NCI-H1092 treated with DMSO at 0.1 percent for 48 hours (cell line): ENCODE data around the gene VWA8.

ENCODE experiments used
- DNase-seq: peaks from one replicate; lab custom pipeline; 2025; lab: John Stamatoyannopoulos, UW

VWA8 gene

DNA sequence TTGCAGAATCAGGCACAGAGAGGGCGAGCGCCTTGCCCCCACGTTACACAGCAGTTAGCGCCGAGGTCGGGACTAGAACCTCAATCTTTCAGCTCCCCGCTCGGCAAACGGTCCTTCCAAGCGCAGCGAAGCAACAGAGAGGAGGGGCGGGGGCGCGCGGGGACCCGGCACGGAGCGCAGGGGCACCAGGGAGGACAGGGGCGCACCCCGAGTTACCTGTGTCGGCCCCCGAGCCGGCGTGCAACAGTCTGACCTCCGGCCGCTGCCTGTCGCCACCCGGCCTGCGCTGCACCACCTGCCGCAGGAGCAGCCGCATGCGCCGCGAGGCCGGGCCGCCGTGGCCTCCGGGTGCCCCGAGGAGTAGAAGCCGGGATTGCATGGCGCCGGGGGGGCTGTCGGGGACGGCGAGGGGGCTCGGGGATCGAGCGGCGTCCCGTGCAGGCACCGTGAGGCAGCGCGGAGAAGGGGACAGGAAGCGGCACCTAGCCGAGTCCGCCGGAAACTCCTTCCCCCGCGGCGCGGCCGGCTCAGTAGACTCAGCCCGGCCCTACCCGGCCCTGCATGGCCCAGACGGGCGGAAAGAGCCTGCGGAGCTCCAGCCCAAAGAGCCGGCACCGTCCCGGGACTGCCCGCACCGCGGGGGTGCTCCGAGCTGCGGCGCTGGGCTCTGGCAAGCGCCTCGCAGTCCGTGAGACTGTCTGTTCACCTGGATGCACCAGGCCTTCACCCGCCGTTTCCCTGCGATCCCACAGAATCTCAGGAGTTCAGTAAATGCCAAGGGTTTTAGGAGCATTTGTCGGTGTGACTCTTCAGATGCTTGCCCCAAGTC lies at the start of gene VWA8:
VWA8 (minus strand) TSS at position 473 of the 829 bp plus-strand sequence; CDS start at position 379, 94 bp downstream.
- peak; percentile 68 for DNase-seq

DNA sequence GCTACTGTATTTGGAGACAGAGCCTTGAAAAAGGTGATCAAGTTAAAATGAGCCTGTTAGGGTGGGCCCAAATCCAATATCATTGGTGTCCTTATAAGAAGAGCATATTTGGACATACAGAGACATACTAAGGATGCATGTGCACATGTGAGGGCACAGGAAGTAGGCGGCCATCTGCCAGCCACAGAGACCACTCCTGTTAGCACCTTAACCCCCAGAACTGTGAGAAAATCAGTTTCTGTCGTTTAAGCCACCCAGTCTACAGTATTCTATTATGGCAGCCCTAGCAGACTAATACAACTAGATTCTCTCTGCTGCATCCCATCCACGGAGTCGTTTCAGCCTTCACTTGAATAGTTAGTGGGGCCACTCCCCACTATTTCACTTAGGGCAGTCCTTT lies 48.1 kb upstream of the VWA8 start:
- no peak for DNase-seq

DNA sequence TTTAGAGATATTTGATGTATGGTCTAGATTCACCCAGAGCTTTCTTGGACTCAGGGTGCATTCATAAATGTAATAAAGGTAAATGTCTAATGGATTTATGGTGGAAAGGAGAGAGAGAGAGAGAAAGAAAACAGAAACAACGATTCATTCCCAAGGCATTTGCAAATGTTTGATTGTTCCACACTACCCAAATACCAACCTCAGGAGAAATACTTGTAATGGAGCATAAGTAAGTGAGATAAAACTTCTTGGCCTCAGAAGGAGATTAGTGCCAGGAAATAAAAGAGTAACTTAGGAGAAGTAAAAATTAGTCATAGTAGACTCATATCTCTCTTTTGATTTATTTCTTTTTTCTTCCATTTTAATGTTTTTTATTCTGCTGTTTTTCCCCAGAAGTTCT lies 46.9 kb upstream of the VWA8 start:
- DNase-seq, result no peak

DNA sequence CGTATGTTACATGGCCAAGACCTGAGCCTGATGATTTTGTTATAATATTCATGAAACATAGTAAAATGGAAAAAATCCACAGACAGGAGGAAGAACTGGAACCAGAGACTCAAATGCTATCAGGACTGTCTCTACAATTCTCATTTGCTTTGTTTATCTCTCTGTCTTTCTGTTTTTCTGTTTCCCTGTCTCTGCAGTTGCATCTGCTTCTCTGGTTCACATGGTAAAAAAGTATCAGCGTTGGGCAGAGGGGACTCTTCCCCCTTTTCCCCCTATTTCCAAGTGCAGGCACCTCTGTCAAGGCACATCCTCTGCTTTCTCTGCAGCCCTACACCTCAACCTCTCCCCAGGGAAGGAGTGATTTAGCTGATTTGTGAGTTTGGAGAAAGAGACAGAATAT lies 41.2 kb upstream of the VWA8 start:
- no peak for DNase-seq

DNA sequence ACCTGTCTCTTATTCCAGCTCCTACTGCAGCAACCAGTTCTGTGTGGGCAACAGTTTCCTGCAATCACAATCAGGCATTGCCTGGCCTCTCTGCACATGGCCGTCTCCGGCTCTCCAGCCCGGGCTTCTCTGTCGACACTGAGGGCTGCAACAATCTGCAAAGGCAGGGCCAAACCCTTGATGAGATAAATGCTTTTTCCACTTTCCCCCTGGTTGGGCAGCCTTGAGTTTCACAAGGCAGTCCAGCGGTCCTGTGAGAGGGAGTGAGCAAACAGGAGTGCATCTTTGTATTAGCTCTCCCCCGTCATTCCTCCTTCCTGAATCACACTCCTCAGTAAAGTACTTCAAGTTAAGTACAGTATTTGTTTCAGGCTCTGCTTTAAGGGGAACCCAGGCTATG lies 40.7 kb upstream of the VWA8 start:
- no peak for DNase-seq

DNA sequence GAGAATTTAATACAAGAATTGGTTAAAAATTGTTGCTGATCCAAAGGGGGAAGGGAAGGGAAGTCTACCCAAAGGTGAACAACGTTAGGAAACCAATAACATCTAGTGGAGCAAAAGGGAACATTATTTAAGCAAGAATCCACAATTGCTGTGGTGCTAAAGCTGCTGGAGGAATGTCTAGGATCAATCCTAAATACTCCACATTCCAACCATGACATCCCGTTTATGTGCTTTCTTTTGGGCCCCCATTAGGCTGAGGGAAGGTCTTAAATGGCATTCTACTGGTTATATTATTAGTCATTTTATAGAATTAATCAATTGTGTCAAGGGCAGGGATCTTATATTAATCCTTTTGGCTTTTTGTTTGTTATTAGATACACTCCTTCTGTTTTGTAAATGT lies 39.9 kb upstream of the VWA8 start:
- DNase-seq, result no peak

DNA sequence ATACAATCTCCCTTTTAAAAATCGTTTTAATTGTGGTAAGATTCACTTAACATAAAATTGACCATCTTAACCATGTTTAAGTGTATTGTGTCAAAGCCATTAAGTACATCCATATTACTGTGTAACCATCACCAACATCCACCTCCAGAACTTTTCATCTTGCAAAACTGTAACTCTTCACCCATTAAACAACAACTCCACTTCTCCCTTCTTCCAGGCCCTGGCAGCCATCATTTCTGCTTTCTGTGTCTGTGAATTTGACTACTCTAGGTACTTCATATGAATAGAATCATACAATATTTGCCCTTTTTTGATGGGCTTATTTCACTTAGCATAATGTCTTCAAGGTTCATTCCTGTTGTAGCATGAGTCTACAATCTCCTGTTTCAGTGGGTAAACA lies 36.5 kb upstream of the VWA8 start:
- DNase-seq, result no peak

DNA sequence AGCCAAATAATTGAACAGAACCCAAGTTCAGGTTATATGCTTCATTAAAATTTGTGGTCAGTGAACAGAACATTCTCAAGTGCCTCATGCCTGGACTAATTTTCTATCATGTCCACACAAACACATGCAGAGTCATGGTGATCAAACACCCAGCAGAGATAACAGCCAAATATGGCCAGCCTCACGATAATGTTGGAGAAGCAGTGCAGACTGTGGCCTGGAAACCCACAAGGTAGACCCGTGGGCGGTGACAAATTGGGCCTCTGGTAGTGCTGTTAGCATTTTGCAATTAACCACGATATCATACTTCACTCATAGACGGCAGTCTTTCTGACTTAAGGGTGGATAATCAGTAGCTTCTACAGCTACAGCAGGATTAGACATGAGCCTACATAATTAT lies 35.0 kb upstream of the VWA8 start:
- DNase-seq, result no peak

DNA sequence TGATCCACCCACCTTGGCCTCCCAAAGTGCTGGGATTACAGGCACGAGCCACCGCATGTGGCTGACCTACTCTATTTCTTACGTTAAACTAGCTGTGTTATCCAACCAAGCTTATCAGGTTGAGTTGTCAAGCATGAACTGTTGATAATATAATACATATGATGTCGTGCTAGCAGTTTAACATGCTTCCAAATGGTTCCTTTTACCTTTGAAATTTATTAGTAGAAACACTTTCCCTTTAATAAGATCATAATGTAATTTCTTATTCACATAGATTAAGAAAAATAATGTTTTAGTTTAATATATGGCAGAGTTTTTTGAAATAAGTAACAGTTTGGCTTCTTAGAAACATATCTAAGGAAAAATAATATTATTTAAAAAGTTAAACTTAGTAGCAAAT lies 34.4 kb upstream of the VWA8 start:
- DNase-seq, result no peak

DNA sequence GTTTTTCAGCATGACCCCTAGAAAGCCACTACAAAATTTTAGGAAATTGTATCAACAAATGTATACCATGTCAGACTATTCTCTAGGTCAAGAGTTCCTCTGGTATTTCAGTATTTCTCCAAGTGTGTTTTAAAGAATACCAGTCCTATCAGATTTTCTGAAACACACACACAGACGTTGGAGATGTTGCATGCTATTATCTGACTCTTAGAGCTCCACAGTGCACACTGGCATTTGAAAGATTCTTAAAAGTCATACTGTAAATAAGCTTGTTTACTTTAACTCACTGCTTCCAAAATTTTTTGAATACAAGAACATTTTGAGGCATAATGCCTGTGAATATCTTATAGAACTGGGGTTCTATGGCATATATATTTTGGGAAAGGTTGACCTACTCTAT lies 33.8 kb upstream of the VWA8 start:
- no peak for DNase-seq

DNA sequence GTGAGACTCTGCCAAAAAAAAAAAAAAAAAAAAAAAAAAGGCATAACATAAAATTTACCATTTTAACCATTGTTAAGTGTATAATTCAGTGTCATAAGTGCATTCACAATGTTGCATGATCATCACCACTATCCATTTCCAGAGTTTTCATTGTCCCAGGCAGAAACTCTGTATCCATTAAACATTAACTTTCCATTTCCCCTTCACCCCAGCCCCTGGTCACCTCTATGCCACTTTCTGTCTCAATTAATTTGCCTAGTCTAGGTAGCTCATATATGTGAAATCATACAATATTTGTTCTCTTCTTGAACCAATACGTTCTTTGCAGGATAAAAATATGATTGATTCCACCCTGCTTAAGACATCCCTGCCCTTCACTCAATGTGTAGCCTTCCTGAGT lies 31.0 kb upstream of the VWA8 start:
- DNase-seq, result no peak

DNA sequence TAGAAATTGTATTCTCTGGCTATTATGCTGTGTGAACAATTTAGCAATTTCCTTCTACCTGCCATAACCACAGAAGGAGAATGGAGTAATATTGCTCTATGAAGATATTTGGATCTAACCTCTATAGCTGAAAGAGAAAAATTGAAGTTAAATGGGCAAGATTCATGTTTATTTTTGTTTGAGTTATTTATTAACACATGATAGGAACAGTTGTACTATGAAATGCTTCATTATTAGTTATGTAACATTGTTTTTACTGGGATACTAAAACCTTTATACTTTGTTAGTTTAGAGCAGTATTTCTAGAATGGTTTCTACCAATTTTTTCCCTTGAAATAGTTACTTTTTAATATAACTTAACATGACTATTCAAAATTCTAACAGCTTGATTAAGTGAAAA lies 27.3 kb upstream of the VWA8 start:
- no peak for DNase-seq

DNA sequence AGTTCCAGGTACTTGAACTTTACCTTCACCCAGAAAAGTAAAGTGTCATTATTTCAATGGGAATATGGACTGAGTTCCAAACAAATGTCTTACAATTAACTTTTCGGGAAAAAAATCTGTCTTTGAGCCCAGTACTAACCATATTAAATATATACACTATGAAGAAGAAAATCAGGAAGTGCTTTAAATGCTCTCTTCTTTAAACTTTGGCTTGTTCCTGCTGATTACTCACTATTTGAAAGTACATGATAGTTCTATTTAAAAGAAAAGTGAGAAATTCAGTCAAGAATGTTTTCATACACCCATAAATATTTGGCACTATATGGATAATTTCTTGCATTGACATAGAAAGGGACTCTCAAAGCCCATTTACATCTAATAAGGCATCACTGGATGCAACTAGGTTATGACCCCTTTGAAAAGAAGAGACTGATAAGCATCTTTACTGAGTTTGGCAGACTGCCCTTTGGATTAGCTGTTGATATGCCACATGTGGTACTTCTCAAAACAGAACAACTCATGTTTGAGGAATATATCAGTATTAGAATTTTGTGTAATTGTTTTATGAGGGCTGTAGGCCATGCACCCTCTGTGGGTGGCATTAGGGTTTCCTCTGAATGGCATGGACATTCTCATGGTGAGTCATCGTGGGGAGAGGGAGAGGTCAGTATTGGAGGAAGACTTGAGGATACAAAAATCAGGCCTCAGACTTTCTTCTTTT lies 25.0 kb upstream of the VWA8 start:
- no peak for DNase-seq

DNA sequence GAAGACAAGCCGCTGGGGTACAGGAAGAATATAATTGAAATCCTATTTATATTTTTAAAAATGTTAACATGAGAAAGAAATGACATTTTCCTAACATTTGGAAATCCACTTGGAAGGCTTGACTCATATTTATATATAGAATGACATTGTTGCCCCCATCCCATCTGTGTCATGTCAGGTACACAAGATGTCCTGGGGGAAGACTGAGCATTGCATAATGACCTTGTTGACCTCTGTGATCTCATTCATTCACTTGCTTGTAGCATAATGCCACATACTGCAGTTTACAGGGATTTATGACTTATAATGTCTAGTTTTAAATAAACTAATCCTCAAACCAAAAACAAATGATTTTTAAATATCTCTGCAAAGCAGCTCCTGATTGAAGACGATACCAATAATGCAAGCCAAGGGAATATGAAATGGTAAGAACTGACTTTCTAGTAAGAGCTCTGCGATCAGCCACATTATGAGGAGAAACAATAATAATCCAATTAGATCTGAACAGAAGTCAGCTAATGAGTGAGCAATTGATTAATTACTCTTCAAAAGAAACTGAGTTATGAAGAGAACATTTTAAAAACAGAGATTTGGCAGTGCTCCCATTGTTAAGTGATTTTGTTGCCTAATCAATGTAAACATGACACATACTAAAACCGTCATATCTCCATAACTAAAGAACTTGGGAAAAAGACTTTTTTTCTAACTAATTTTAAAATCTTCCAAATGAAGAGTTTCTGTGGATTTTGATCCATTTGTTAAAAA lies 21.2 kb upstream of the VWA8 start:
- DNase-seq, result no peak

DNA sequence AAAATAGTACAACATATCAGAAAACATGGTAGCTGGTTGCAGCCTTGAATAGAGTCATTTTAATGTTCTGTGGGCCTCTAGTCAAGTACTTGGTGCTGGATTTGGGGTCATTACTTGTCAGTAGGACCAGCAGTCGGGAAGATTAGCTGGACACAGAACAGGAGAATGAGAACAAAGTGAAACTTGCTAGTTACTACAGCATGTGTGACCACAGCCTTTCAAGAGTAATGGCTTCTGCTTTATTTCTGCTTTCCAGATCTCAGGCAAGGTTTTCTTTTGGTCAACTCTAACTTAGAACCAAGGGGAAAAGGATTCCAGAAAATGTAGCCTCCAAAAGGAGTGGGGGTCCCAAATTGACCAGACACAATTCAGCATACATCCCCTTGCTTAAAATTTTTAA lies 17.1 kb upstream of the VWA8 start:
- no peak for DNase-seq

DNA sequence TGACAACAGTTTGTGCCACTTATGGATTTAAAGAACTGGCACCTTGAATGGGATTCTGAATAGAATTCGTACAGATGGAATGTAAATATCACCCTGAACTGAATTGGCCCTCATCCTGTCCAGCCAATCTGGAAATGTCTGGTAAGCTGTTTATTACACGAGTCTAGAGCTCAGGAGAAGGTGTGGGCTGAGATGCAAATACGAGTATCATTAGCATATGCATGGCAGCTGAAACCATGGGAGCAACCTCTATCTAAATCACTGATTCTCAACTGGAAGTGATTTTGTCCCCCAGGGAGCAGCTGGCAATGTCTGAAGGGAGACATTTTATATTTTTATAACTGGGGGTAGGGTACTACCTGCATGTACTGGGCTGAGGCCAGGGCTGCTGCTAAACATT lies 15.6 kb upstream of the VWA8 start:
- no peak for DNase-seq

DNA sequence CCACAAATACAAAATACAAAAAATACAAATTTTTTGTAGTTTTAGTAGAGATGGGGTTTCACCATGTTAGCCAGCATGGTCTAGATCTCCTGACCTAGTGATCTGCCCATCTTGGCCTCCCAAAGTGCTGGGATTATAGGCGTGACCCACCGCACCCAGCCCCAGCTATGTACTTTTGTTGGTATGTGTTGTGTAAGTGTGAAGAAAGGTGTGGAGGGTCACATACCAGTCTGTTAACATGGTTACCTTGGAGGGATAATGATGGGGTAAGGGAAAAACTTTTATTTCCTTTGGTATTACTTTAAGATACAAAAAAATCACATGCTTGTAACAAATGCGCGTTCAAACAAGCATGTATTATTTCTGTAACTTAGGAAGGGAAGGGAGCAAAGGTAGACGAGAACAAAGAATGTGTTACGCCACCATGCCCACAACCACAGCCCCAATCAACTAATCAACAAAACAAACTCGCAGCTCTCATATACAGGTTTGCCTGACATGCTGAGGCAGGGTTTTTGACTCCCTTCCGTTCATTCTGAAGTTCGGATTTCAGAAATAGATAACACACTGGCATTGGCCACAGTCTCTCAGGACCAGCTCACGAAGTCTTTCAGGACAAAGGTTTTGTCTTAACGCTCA lies 13.5 kb upstream of the VWA8 start:
- no peak for DNase-seq

DNA sequence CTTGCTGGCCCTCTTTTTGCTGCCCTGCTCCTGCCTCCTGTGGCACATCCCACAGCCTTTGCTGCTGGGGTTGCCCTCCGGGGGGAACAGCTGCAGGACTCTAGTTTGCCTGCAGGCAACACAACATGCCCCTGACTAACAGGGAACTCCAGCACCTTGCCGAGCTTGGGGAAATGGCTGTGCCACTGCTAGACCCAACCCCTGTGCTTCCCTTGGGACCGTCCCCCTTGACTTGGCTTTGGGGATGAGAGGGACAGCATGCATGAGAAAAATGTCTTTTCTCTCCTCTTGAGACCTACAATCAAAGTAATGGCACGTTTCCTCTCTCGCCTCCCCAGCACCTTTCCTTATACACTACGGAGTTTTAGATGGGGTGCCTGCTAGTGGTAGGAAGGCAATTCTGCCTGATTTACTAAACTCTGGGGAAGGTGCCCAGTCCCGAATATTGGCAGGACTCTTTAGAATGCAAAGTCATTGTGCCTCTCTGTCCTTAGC lies 12.4 kb upstream of the VWA8 start:
- no peak for DNase-seq

DNA sequence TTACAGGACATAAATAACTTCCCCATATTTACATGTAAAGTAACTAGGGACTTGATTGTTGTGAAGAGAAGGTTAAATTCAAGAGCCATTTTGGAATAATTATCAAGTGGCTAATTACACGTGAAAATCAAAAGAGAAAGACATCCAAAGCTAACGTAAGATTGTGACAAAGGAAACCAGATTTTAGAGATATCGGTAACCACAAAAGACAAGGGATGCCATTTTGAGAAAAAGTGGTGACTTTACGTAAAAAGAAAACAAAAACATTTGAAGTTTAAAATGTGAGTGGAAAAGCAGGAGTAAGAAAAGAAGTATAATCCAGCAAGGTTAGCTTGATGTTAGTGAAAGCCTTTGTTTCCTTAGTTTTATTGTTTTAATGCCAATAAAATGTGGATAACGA lies 10.9 kb upstream of the VWA8 start:
- no peak for DNase-seq

DNA sequence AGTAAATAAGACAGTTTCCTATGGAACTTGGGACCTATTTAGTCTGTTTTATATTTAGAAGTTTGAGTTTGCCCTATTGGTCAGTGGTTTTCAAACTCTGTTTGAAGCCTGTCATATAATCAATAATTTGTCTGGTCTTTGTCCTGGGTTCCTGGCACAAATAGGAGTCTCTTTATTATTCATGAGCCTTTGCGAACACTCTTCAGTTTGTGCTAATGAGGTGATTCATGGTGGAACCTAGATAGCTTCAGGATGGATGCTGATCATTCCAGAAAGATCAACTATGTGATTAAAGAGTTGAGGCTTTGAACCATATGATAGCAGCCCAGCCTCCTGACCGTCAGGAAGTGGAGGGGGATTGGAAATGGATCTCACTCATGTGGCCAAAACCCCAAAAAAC lies 10.0 kb upstream of the VWA8 start:
- no peak for DNase-seq

DNA sequence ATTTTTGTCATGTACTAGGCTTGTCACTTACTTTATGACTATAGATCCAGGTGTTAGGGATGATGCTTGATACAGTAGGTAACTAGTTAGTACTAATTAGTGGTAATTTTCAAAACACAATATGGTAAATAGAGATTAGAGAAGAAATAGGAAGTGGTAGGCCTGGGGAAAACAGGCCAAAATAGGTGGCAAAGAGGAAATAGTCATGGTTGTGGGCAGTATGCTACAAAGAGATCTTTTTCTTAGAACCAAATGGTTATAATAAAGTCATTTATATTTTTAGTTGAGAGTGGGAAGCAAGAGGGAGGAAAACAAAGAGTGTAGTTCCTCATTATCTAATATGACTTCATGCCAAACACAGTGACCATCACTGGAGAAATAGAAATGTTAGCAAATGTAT lies 9.1 kb upstream of the VWA8 start:
- no peak for DNase-seq

DNA sequence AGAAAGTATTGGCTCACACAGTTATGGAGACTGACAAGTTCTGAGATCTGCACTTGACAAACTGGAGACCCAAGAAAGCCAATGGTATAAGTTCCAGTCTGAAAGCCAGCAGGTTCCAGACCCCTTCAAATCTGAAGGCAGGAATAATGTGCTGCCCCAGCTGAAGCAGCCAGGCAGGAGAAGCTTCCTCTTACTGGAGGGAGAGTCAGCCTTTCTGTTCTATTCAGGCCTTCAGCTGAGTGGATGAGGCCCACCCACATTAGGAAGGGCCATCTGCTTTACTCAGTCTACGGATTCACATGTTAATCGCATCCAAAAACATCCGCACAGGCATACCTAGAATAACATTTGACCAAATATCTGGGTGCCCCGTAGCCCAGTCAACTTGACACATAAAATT lies 8.2 kb upstream of the VWA8 start:
- no peak for DNase-seq
